Adrenal gland (tissue), 5 donors: Measurements from ENCODE around the gene APCDD1L.

ENCODE experiments used
- CTCF ChIP-seq, 6 experiments: fragments of 450-650 bp in 4 of 6; fragments of 200-600 bp in 2 of 6; sonication (generic) in 1 of 6; IDR thresholded peaks; 1 replicate in 5 of 6; 2 replicates in 1 of 6; pipeline versions ENCODE4 v1.5.1 to v1.8.0; 2016 to 2021; ENCODE audit warnings: antibody characterized with exemption in 6 of 6, mild to moderate bottlenecking in 2 of 6, moderate library complexity in 1 of 6
- POLR2A ChIP-seq, 2 donors: fragments of 450-650 bp; IDR thresholded peaks; one replicate each; pipeline ENCODE4 v1.6.1; 2017; ENCODE audit warnings: antibody characterized with exemption in 2 of 2, mild to moderate bottlenecking in 2 of 2, moderate library complexity in 1 of 2
- donor health status: DM: no; HTN: no; CAD: no.

GRCh38 chr20:58416057-58416456 lies 99.1 kb downstream of the APCDD1L start:
- TF ChIP-seq CTCF (IDR thresholded peaks at IDR 0.05) (no peak), POLR2A (IDR thresholded peaks at IDR 0.05) (no peak)
